Measurements from ENCODE around the gene VEPH1. TPM values are rescaled to one million over a fixed set of nuclear protein-coding genes. Genes with fewer than 3 reads are reported as not detected.

VEPH1 gene
- polyA plus RNA-seq, 1 donor (not counting 4 experiments of a cell fraction or from before 2014, with no cell fraction given) = 0.21 TPM

DNA sequence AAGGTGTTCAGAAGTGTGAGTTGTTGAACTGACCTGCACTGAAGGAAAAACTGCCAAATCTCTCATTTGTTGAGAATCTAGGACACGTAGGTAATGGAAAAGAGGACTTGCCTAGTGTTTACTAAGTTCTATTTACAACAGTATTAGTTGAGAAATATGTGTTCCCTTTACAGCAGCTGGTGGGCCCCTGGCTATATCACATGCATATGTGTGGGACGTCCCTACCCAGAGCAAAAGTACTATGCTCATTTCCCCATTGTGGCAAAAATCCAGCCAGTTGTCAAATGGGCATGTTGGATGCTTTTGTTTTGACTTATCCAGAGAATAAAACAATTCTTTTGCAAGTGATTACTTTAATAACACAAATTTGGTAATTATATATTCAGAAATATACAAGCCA is 179.9 kb downstream of the VEPH1 start:
- Histone ChIP-seq H3K4me3 (ENCODE audit: control insufficient read depth in 2 of 3, extremely low read depth in 1 of 3, insufficient read depth in 2 of 3, low read depth in 1 of 3, low read length in 3 of 3) (no peak overlapping the region), H3K36me3 (ENCODE audit: control insufficient read depth in 2 of 2, extremely low read depth in 1 of 2, insufficient read depth in 2 of 2, low read length in 2 of 2) (no peaks in the 10 kb centered on the region), H3K27me3 (ENCODE audit: control insufficient read depth, extremely low read depth, insufficient read depth, low read length) (no peaks in the 10 kb centered on the region), H3K79me2 (ENCODE audit: control insufficient read depth, insufficient read depth, low read length) (no peaks in the 10 kb centered on the region), H3K9me3 (ENCODE audit: control insufficient read depth, low read depth, low read length) (no peaks in the 10 kb centered on the region), H3K9me1 (ENCODE audit: control insufficient read depth, extremely low read depth, insufficient read depth, low read length) (no peaks in the 10 kb centered on the region), H3K4me2 (ENCODE audit: control insufficient read depth, extremely low read depth, insufficient read depth, low read depth, low read length) (no peak overlapping the region), H4K20me1 (ENCODE audit: control insufficient read depth, extremely low read depth, insufficient read depth, low read length) (no peaks in the 10 kb centered on the region), H3K4me1 (ENCODE audit: control insufficient read depth, extremely low read depth, insufficient read depth, low read length) (no peaks in the 10 kb centered on the region), H2AFZ (ENCODE audit: control insufficient read depth, low read length) (no peak overlapping the region), H3K27ac (ENCODE audit: control insufficient read depth, insufficient read depth, low read length) (no peak overlapping the region), H3K9ac (ENCODE audit: control insufficient read depth, extremely low read depth, insufficient read depth, low read length) (no peak overlapping the region)
- dilution Hi-C loops (cut with MboI; ENCODE audit: extremely low pct_ligation_motif_present, low sequenced_read_pairs) = no loop called here
- no peak for TF ChIP-seq CTCF (optimal IDR thresholded peaks at IDR 0.05 in 1 of 3, IDR thresholded peaks at IDR 0.05 in 1 of 3, conservative IDR thresholded peaks at IDR 0.05 in 1 of 3; ENCODE audit: extremely low read depth in 1 of 3, insufficient read depth in 2 of 3, low read length in 3 of 3)
- TF ChIP-seq EZH2 (IDR thresholded peaks at IDR 0.05; ENCODE audit: low read length) = no peak
- FAIRE-seq (no peak), DNase-seq (ENCODE audit: low read depth, low spot score) (no peak)

- H4K20me1 ChIP-seq (ENCODE audit: control insufficient read depth, extremely low read depth, insufficient read depth, low read length) = no peaks in the 10 kb centered on the region
- no peaks in the 10 kb centered on the region for H3K4me1 ChIP-seq (ENCODE audit: control insufficient read depth, extremely low read depth, insufficient read depth, low read length)
- H3K36me3 ChIP-seq (ENCODE audit: control insufficient read depth in 2 of 2, extremely low read depth in 1 of 2, insufficient read depth in 2 of 2, low read length in 2 of 2) = no peaks in the 10 kb centered on the region
- H2AFZ ChIP-seq (ENCODE audit: control insufficient read depth, low read length) = no peak overlapping the region
- no peak overlapping the region for H3K4me2 ChIP-seq (ENCODE audit: control insufficient read depth, extremely low read depth, insufficient read depth, low read depth, low read length)
- dilution Hi-C loops (cut with MboI; ENCODE audit: extremely low pct_ligation_motif_present, low sequenced_read_pairs) = no loop called here
- no peak for DNase-seq (ENCODE audit: low read depth, low spot score)
- no peak overlapping the region for H3K4me3 ChIP-seq (ENCODE audit: control insufficient read depth in 2 of 3, extremely low read depth in 1 of 3, insufficient read depth in 2 of 3, low read depth in 1 of 3, low read length in 3 of 3)
- FAIRE-seq = no peak
- H3K9me1 ChIP-seq (ENCODE audit: control insufficient read depth, extremely low read depth, insufficient read depth, low read length) = no peaks in the 10 kb centered on the region
- H3K27me3 ChIP-seq (ENCODE audit: control insufficient read depth, extremely low read depth, insufficient read depth, low read length) = no peaks in the 10 kb centered on the region
- no peaks in the 10 kb centered on the region for H3K79me2 ChIP-seq (ENCODE audit: control insufficient read depth, insufficient read depth, low read length)
- H3K9me3 ChIP-seq (ENCODE audit: control insufficient read depth, low read depth, low read length) = no peaks in the 10 kb centered on the region
- TF ChIP-seq CTCF (optimal IDR thresholded peaks at IDR 0.05 in 1 of 3, IDR thresholded peaks at IDR 0.05 in 1 of 3, conservative IDR thresholded peaks at IDR 0.05 in 1 of 3; ENCODE audit: extremely low read depth in 1 of 3, insufficient read depth in 2 of 3, low read length in 3 of 3) (no peak), EZH2 (IDR thresholded peaks at IDR 0.05; ENCODE audit: low read length) (no peak)
- no peak overlapping the region for H3K9ac ChIP-seq (ENCODE audit: control insufficient read depth, extremely low read depth, insufficient read depth, low read length)
- H3K27ac ChIP-seq (ENCODE audit: control insufficient read depth, insufficient read depth, low read length) = no peak overlapping the region
Measured at GRCh38 chr3:157319672-157320071, 183.5 kb downstream of the VEPH1 start.
